Transverse colon (tissue), 4 donors: ENCODE data around the gene GET3. TPM values are rescaled to one million over a fixed set of nuclear protein-coding genes. Genes with fewer than 3 reads are reported as not detected.

ENCODE experiments used
- DNase-seq: peaks from one replicate; pipeline ENCODE4 v3.0.0-alpha.2; 2019
- H3K27ac ChIP-seq, 4 donors: fragments of 200-600 bp; sonication (generic); 2 replicates each; pipeline ENCODE4 v1.5.1; 2016 to 2018; ENCODE audit warnings: inconsistent platforms in 4 of 4
- H3K27me3 ChIP-seq: fragments of 200-600 bp; sonication (generic); 2 replicates; pipeline ENCODE4 v1.5.1; 2017; ENCODE audit warnings: inconsistent platforms
- H3K36me3 ChIP-seq, 4 donors: fragments of 200-600 bp; sonication (generic); 2 replicates each; pipeline ENCODE4 v1.5.1; 2017 to 2019; ENCODE audit warnings: inconsistent platforms in 4 of 4
- H3K4me1 ChIP-seq, 4 donors: fragments of 200-600 bp; sonication (generic); 2 replicates each; pipeline ENCODE4 v1.5.1; 2017 to 2020; ENCODE audit warnings: inconsistent platforms in 4 of 4
- H3K4me3 ChIP-seq, 4 donors: fragments of 200-600 bp; sonication (generic); 1 replicate in 1 of 4; 2 replicates in 3 of 4; pipeline versions ENCODE4 v1.5.1 to v1.6.1; 2017 to 2019; ENCODE audit warnings: inconsistent platforms in 4 of 4
- H3K9me3 ChIP-seq, 2 donors: fragments of 200-600 bp; sonication (generic); 2 replicates each; pipeline ENCODE4 v1.5.1; 2017 to 2019; ENCODE audit warnings: inconsistent platforms in 2 of 2
- CTCF ChIP-seq, 5 experiments: fragments of 200-600 bp in 3 of 5; fragments of 450-650 bp in 2 of 5; sonication (generic) in 3 of 5; IDR thresholded peaks; 1 replicate in 2 of 5; 2 replicates in 3 of 5; pipeline ENCODE4 v1.5.1; 2016 to 2017; ENCODE audit warnings: antibody characterized with exemption in 5 of 5, inconsistent platforms in 3 of 5, mild to moderate bottlenecking in 2 of 5, moderate library complexity in 1 of 5
- EP300 ChIP-seq: sonication (generic); formaldehyde crosslinking; IDR thresholded peaks from one replicate; pipeline ENCODE4 v1.6.1; 2017; ENCODE audit warnings: antibody characterized with exemption, low read depth
- POLR2A ChIP-seq: fragments of 450-650 bp; IDR thresholded peaks from one replicate; pipeline ENCODE4 v1.6.1; 2016; ENCODE audit warnings: antibody characterized with exemption, mild to moderate bottlenecking, moderate library complexity
- POLR2AphosphoS5 ChIP-seq, 3 donors: sonication (generic); formaldehyde crosslinking; IDR thresholded peaks; one replicate each; pipeline ENCODE4 v1.6.1; 2016; ENCODE audit warnings: antibody characterized with exemption in 3 of 3
- WGBS, 2 donors: methylation state at CpG; one replicate each; pipeline ENCODE4 v1.1.5; 2018; ENCODE audit warnings: low coverage in 1 of 2; 5-methylcytosine and 5-hydroxymethylcytosine counted together
- in situ Hi-C, 4 donors: fragments of 200-750 bp; cut with MboI; loops; one replicate each; pipeline versions ENCODE4 v1.15.0 to v1.15.1; 2017; ENCODE audit warnings: low sequenced_read_pairs in 3 of 4, low pct_ligation_motif_present in 1 of 4, low pct_unique_long_range_greater_than_20kb in 1 of 4
- intact Hi-C: fragments of 100-400 bp; cut with DNase I; formaldehyde crosslinking; loops from one replicate; pipeline ENCODE4 v1.15.1; 2023; ENCODE audit warnings: low total_unique reads
- total RNA-seq, 4 donors: library from RNA; depleted of rRNA; stranded (reverse); fragments of >200 nt; gene quantifications; one replicate each; pipeline ENCODE4 v1.1.0, GENCODE V29; 2016

Gene GET3
- total RNA-seq, 4 donors from 2014 or later: 18.3 to 75.2 (median 43.6) TPM

GRCh38 chr19:12783291-12783848 is 46.1 kb downstream of the GET3 start:
- 6 to 20% methylated on average over 1 to 12 of the region's 16 CpGs for WGBS, 2 donors
- H3K4me1 ChIP-seq: peaks cover 50 to 81% (median 73%) of the 10 kb centered on the region in 4 donors
- no peak for DNase-seq
- H3K4me3 ChIP-seq: peak overlapping the region in 2 of 4 donors; percentile 46 to 50
- intact Hi-C loops: loop anchor here (10.0 kb wide), 1 partner anchor 371 kb away; the partner anchor contains the start of genes IER2 and STX10
- no peaks in the 10 kb centered on the region for H3K36me3 ChIP-seq
- peak overlapping the region; percentile 97 to 99 (median 98) for H3K27ac ChIP-seq
- in situ Hi-C loops: no loop called here
- no peaks in the 10 kb centered on the region for H3K27me3 ChIP-seq
- no peaks in the 10 kb centered on the region for H3K9me3 ChIP-seq
- TF ChIP-seq POLR2A: no peak
- TF ChIP-seq CTCF (IDR thresholded peaks at IDR 0.05): no peak
- TF ChIP-seq POLR2AphosphoS5 (IDR thresholded peaks at IDR 0.05): no peak
- no peak for TF ChIP-seq EP300

GRCh38 chr19:12783849-12784393 is 46.6 kb downstream of the GET3 start:
- TF ChIP-seq POLR2AphosphoS5 (IDR thresholded peaks at IDR 0.05) (peak in 1 of 3 donors; percentile 42), EP300 (no peak), POLR2A (no peak), CTCF (IDR thresholded peaks at IDR 0.05) (no peak)
- in situ Hi-C loops: no loop called here
- Histone ChIP-seq H3K4me1 (peaks cover 48 to 81% (median 73%) of the 10 kb centered on the region in 4 donors), H3K9me3 (no peaks in the 10 kb centered on the region), H3K27me3 (no peaks in the 10 kb centered on the region), H3K4me3 (peak overlapping the region in 1 of 4 donors; percentile 50), H3K27ac (peak overlapping the region; percentile 97 to 99 (median 98)), H3K36me3 (no peaks in the 10 kb centered on the region)
- 19% methylated on average over 19 of the region's 19 CpGs; no CpG with 5 or more reads in 1 of the 2 donors for WGBS, 2 donors
- peak; percentile 73 for DNase-seq
- intact Hi-C loops: loop anchor here (10.0 kb wide), 1 partner anchor 371 kb away; the partner anchor contains the start of genes IER2 and STX10

GRCh38 chr19:12784394-12784870 is 47.1 kb downstream of the GET3 start:
- in situ Hi-C loops: no loop called here
- Histone ChIP-seq H3K4me1 (peaks cover 46 to 81% (median 74%) of the 10 kb centered on the region in 4 donors), H3K27me3 (no peaks in the 10 kb centered on the region), H3K27ac (peak overlapping the region; percentile 97 to 99 (median 98)), H3K36me3 (no peaks in the 10 kb centered on the region), H3K4me3 (no peak overlapping the region), H3K9me3 (no peaks in the 10 kb centered on the region)
- intact Hi-C loops: loop anchor here (10.0 kb wide), 1 partner anchor 370 kb away; the partner anchor contains the start of genes IER2 and STX10
- 43% methylated on average over 10 of the region's 10 CpGs; no CpG with 5 or more reads in 1 of the 2 donors for WGBS, 2 donors
- DNase-seq: no peak
- TF ChIP-seq POLR2A (no peak), CTCF (IDR thresholded peaks at IDR 0.05) (no peak), EP300 (no peak), POLR2AphosphoS5 (IDR thresholded peaks at IDR 0.05) (no peak)

- Histone ChIP-seq H3K27ac (peak overlapping the region; percentile 97 to 99 (median 98)), H3K36me3 (no peaks in the 10 kb centered on the region), H3K27me3 (no peaks in the 10 kb centered on the region), H3K9me3 (no peaks in the 10 kb centered on the region), H3K4me1 (peaks cover 46 to 77% (median 71%) of the 10 kb centered on the region in 4 donors), H3K4me3 (no peak overlapping the region)
- intact Hi-C loops (loop anchor here (10.0 kb wide), 1 partner anchor 370 kb away; the partner anchor contains the start of genes IER2 and STX10), in situ Hi-C loops (no loop called here)
- WGBS, 2 donors: 40 to 60% methylated on average over 1 to 5 of the region's 5 CpGs
- TF ChIP-seq EP300 (no peak), CTCF (IDR thresholded peaks at IDR 0.05) (no peak), POLR2AphosphoS5 (IDR thresholded peaks at IDR 0.05) (no peak), POLR2A (no peak)
- DNase-seq: no peak
Measured at GRCh38 chr19:12784871-12785430, 47.7 kb downstream of the GET3 start.
